HCT116 (cell line): Measurements from ENCODE around the gene CSNK2B. TPM values are rescaled to one million over a fixed set of nuclear protein-coding genes. Genes with fewer than 3 reads are reported as not detected.

ENCODE experiments used
- ATAC-seq: fragments of 200-7000 bp; cut with Tn5 transposase; 2 replicates; pipeline ENCODE4 v1.9.1; 2020; ENCODE audit warnings: mild to moderate bottlenecking, moderate library complexity
- BruUV-seq: library from RNA; stranded (reverse); fragments of 400-500 nt; replicated peaks from 2 replicates; lab custom pipeline; 2021; lab: Mats Ljungman, UMichigan
- CTCF ChIA-PET: fragments of 300-600 bp; sonication (Branson Sonifier 250); formaldehyde crosslinking; loops from one replicate; lab custom pipeline; 2021; ENCODE audit warnings: antibody characterized with exemption; lab: Charles Lee
- POLR2A ChIA-PET: fragments of 300-600, 350-600 bp; sonication (Branson Sonifier 250); formaldehyde crosslinking; loops from one replicate; lab custom pipeline; 2021; ENCODE audit warnings: antibody characterized with exemption; lab: Charles Lee
- RAD21 ChIA-PET, 2 experiments: fragments of 300-600 bp; sonication (Branson Sonifier 250); formaldehyde crosslinking; loops; one replicate each; lab custom pipeline; 2023; ENCODE audit warnings: low total read pairs in 2 of 2; ENCODE audit not compliant: uncharacterized antibody in 2 of 2, unreplicated experiment in 2 of 2, low non-redundant PET in 1 of 2; lab: Charles Lee
- DNase-seq: peaks from one replicate; pipeline ENCODE4 v3.0.0-alpha.2; 2010; ENCODE audit warnings: low read depth, low spot score
- H2AFZ ChIP-seq: fragments of 200-600 bp; shearing (Covaris generic), sonication (generic); 2 replicates; pipeline ENCODE4 v1.6.1; 2017; ENCODE audit warnings: low read depth, mixed run types, mixed read lengths, antibody characterized with exemption, low read length; ENCODE audit not compliant: poor library complexity, severe bottlenecking
- H3K27ac ChIP-seq: 2 replicates; pipeline ENCODE4 v1.5.1; 2012; ENCODE audit warnings: low read depth, low read length
- H3K27me3 ChIP-seq: fragments of 200-600 bp; sonication (generic); 2 replicates; pipeline ENCODE4 v1.6.1; 2016; ENCODE audit warnings: mixed run types, low read length, mixed read lengths; ENCODE audit not compliant: insufficient read depth
- H3K36me3 ChIP-seq, 2 experiments: fragments of 200-500 bp in 1 of 2; fragments of 200-600 bp in 1 of 2; sonication (Bioruptor generic) in 1 of 2; sonication (generic) in 1 of 2; 2 replicates each; pipeline versions ENCODE4 v1.5.1 to v1.6.1; 2014 to 2016; ENCODE audit warnings: low read length in 2 of 2, inconsistent platforms in 1 of 2, mixed read lengths in 1 of 2, mixed run types in 1 of 2; ENCODE audit not compliant: insufficient read depth in 2 of 2, control insufficient read depth in 1 of 2
- H3K4me1 ChIP-seq, 2 experiments: fragments of 200-600 bp in 1 of 2; sonication (generic) in 1 of 2; 2 replicates each; pipeline versions ENCODE4 v1.5.1 to v1.6.1; 2012 to 2017; ENCODE audit warnings: low read length in 2 of 2, inconsistent platforms in 1 of 2, mild to moderate bottlenecking in 1 of 2, mixed read lengths in 1 of 2, mixed run types in 1 of 2, moderate library complexity in 1 of 2; ENCODE audit not compliant: insufficient read depth in 2 of 2, control insufficient read depth in 1 of 2
- H3K4me2 ChIP-seq: fragments of 200-600 bp; sonication (generic); 2 replicates; pipeline ENCODE4 v1.6.1; 2017; ENCODE audit warnings: mixed run types, low read length, mixed read lengths
- H3K4me3 ChIP-seq, 2 experiments: fragments of 200-600 bp in 1 of 2; sonication (generic) in 1 of 2; replicated peaks in 1 of 2; 2 replicates each; pipeline ENCODE4 v1.5.1; 2011 to 2016; ENCODE audit warnings: low read length in 2 of 2, control low read depth in 1 of 2, low read depth in 1 of 2, mild to moderate bottlenecking in 1 of 2, mixed read lengths in 1 of 2, mixed run types in 1 of 2
- H3K79me2 ChIP-seq: fragments of 200-600 bp; sonication (generic); 2 replicates; pipeline ENCODE4 v1.6.1; 2017; ENCODE audit warnings: mild to moderate bottlenecking, mixed run types, low read length, moderate library complexity, mixed read lengths; ENCODE audit not compliant: insufficient read depth
- H3K9ac ChIP-seq: fragments of 200-600 bp; sonication (generic); 2 replicates; pipeline ENCODE4 v1.6.1; 2016; ENCODE audit warnings: low read length, mixed read lengths
- H3K9me2 ChIP-seq: fragments of 200-600 bp; sonication (generic), shearing (Covaris generic); 2 replicates; pipeline ENCODE4 v1.6.1; 2017; ENCODE audit warnings: mixed run types, mild to moderate bottlenecking, moderate library complexity; ENCODE audit not compliant: insufficient read depth
- H3K9me3 ChIP-seq, 2 experiments: fragments of 200-500 bp in 1 of 2; fragments of 200-600 bp in 1 of 2; sonication (Bioruptor generic) in 1 of 2; sonication (generic) in 1 of 2; 2 replicates each; pipeline ENCODE4 v1.6.1; 2014 to 2017; ENCODE audit warnings: low read length in 2 of 2, mixed read lengths in 2 of 2, inconsistent platforms in 1 of 2, low read depth in 1 of 2, mild to moderate bottlenecking in 1 of 2, mixed run types in 1 of 2, moderate library complexity in 1 of 2; ENCODE audit not compliant: control insufficient read depth in 1 of 2, insufficient read depth in 1 of 2
- H4K20me1 ChIP-seq: fragments of 200-600 bp; sonication (generic), shearing (Covaris generic); 2 replicates; pipeline ENCODE4 v1.6.1; 2017; ENCODE audit warnings: mixed run types, mild to moderate bottlenecking, moderate library complexity; ENCODE audit not compliant: insufficient read depth
- EGR1 ChIP-seq: IDR thresholded peaks from 2 replicates; pipeline ENCODE4 v1.6.1; 2012; ENCODE audit warnings: low read depth
- EZH2 ChIP-seq: fragments of 200-600 bp; sonication (generic); IDR thresholded peaks from 2 replicates; pipeline ENCODE4 v1.6.1; 2017; ENCODE audit warnings: antibody characterized with exemption, mixed run types
- EZH2phosphoT487 ChIP-seq: fragments of 200-600 bp; IDR thresholded peaks from 2 replicates; pipeline ENCODE4 v1.6.1; 2018; ENCODE audit warnings: antibody characterized with exemption, borderline replicate concordance
- FOSL1 ChIP-seq: IDR thresholded peaks from 2 replicates; pipeline ENCODE4 v1.6.1; 2012; ENCODE audit warnings: low read depth
- POLR2AphosphoS5 ChIP-seq: IDR thresholded peaks from 2 replicates; pipeline ENCODE4 v1.6.1; 2011; ENCODE audit warnings: mild to moderate bottlenecking, low read depth, low read length, moderate library complexity
- SIN3A ChIP-seq: IDR thresholded peaks from 2 replicates; pipeline ENCODE4 v1.6.1; 2012; ENCODE audit warnings: low read depth
- SP1 ChIP-seq: IDR thresholded peaks from 2 replicates; pipeline ENCODE4 v1.6.1; 2012; ENCODE audit warnings: low read depth
- SRF ChIP-seq: IDR thresholded peaks from 2 replicates; pipeline ENCODE4 v1.6.1; 2012; ENCODE audit warnings: low read depth
- TCF7L2 ChIP-seq: IDR thresholded peaks from 2 replicates; pipeline ENCODE4 v1.7.0; 2011; ENCODE audit warnings: borderline replicate concordance, inconsistent platforms; ENCODE audit not compliant: insufficient read depth, insufficient read length; ENCODE audit errors: extremely low read depth
- ZFX ChIP-seq: fragments of 450-650 bp; IDR thresholded peaks from 2 replicates; pipeline ENCODE4 v1.6.1; 2017
- ZNF274 ChIP-seq: fragments of 200-500 bp; sonication (Bioruptor generic); IDR thresholded peaks from 2 replicates; pipeline ENCODE4 v1.6.1; 2014; ENCODE audit warnings: mild to moderate bottlenecking, low read depth, low read length, inconsistent platforms
- intact Hi-C: fragments of 100-400 bp; cut with micrococcal nuclease; formaldehyde crosslinking; loops from 2 replicates; pipeline ENCODE4 v1.10.0; 2022
- total RNA-seq: library from RNA; stranded (reverse); gene quantifications from one replicate; pipeline ENCODE4 v1.2.1, GENCODE V29; 2021; ENCODE audit not compliant: unreplicated experiment
- TF ChIP-seq, protein P1 (sequence below), 3 experiments: fragments of 200-600 bp in 1 of 3; sonication (generic) in 1 of 3; IDR thresholded peaks in 2 of 3; conservative IDR thresholded peaks in 1 of 3; 2 replicates each; pipeline ENCODE4 v1.5.1; 2012 to 2017; ENCODE audit warnings: low read depth in 2 of 3, low read length in 2 of 3, antibody characterized with exemption in 1 of 3, borderline replicate concordance in 1 of 3, control low read depth in 1 of 3, mild to moderate bottlenecking in 1 of 3, mixed read lengths in 1 of 3, mixed run types in 1 of 3, moderate library complexity in 1 of 3; ENCODE audit not compliant: insufficient read depth in 1 of 3
- TF ChIP-seq, protein P2 (sequence below): IDR thresholded peaks from 2 replicates; pipeline ENCODE4 v1.6.1; 2012

The CSNK2B gene
- total RNA-seq, 1 experiment from 2014 or later = 210 TPM

DNA sequence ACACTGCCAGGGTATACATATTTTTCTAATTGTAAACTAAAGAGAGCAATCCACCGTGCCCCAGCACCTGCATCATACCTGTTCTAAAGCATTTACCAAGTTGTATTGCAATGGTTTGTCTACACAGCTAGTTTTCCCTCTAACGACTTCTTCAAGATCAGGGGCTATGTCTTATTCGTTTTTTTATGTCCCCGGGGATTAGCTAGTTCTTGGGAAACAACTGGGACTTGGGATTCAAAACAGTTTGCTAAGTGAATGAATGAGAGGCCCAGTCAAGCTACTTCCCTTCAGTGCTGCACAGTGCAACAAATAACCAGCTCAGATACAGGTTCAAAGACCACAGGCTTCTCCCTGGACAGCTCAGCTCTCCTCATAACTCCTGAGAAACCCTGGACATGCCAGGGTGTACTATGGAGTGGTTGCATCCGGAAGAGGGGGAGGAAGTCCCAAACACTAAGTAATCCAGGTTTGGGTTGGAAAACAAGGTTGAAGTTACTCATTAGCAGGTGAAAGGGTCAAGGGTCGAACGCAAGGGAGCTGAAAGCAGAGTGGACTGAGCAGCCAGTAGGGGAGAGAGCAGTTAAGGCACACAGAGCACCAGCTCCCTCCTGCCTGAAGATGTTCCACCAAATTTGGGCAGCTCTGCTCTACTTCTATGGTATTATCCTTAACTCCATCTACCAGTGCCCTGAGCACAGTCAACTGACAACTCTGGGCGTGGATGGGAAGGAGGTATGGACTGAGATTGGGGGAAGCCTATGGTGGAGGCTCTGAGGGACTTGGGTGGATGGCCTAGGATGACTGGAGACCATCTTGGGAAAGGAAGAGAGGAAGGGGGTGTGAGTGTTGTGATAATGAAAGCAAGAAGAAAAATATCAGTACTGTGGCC lies 10.3 kb upstream of the CSNK2B start, which contains the start of gene APOM:
APOM (plus strand) TSS at position 546 of the 889 bp plus-strand sequence; CDS start at position 619, 73 bp downstream.
- no peak for DNase-seq
- Histone ChIP-seq H3K27ac (no peak within 1 kb of the TSS), H3K79me2 (peaks cover 46% of the 10 kb centered on the region), H3K9me3 (no peaks in the 10 kb centered on the region), H4K20me1 (no peaks in the 10 kb centered on the region), H2AFZ (no peak within 1 kb of the TSS), H3K4me3 (no peak within 1 kb of the TSS), H3K4me1 (peaks cover 12 to 35% of the 10 kb centered on the region in 2 experiments), H3K9me2 (no peaks in the 10 kb centered on the region), H3K4me2 (no peak within 1 kb of the TSS), H3K36me3 (no peaks in the 10 kb centered on the region), H3K27me3 (no peaks in the 10 kb centered on the region), H3K9ac (no peak within 1 kb of the TSS)
- no peak for ATAC-seq
- ChIA-PET POLR2A (interaction anchor here (3.1 kb wide), 1 partner anchor 10 kb away, joined by 16 read pairs; the partner anchor contains the start of genes CSNK2B and GPANK1), RAD21 (no interaction called here), CTCF (no interaction called here)
- BruUV-seq = no TSS peak
- TF ChIP-seq TCF7L2 (no peak), EZH2phosphoT487 (no peak), ZNF274 (no peak), EGR1 (no peak), EZH2 (no peak), SP1 (no peak)
- intact Hi-C loops = no loop called here

DNA sequence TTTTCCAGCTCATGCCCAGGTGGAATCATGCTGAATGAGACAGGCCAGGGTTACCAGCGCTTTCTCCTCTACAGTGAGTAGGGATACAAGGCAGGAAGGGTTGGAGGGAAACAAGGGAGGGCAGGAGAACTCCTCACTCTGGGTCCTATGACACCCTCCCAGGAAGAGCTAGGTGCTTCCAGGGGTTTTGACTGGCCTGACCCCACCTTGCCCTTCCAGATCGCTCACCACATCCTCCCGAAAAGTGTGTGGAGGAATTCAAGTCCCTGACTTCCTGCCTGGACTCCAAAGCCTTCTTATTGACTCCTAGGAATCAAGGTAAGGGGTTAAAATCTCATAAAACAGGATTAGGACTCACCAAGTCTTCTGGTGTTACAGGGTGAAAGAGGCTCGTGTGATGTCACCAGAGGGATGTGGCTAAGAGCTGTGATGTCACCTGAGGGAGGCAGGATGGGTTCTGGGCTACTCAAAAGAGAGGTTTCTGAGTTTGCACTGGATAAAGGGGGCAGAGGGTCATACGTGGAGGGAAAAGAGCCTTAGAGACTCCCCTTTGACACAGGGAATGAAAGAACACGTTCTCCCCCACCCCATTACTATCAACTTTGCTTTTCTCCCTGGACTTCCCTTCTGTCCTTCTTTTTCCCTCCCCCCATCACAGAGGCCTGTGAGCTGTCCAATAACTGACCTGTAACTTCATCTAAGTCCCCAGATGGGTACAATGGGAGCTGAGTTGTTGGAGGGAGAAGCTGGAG lies 8.3 kb upstream of the CSNK2B start:
- intact Hi-C loops = no loop called here
- POLR2A ChIA-PET = interaction anchor here (0.9 kb wide), 1 partner anchor 240 kb away, joined by 3 read pairs; the partner anchor contains the start of gene EHMT2
- H3K27ac ChIP-seq = no peak overlapping the region
- DNase-seq (no peak), ATAC-seq (no peak)
- H3K9me3 ChIP-seq = no peaks in the 10 kb centered on the region
- no peaks in the 10 kb centered on the region for H3K9me2 ChIP-seq
- H3K4me3 ChIP-seq = no peak overlapping the region
- RAD21 ChIA-PET = no interaction called here
- peaks cover 1 to 6% of the 10 kb centered on the region in 2 experiments; a peak in 3 of 4 replicates for H3K36me3 ChIP-seq
- CTCF ChIA-PET = no interaction called here
- H3K79me2 ChIP-seq = peaks cover 31% of the 10 kb centered on the region
- no TSS peak for BruUV-seq
- no peaks in the 10 kb centered on the region for H3K27me3 ChIP-seq
- H3K4me1 ChIP-seq = peaks cover 11 to 41% of the 10 kb centered on the region in 2 experiments; a peak in 3 of 4 replicates
- H4K20me1 ChIP-seq = no peaks in the 10 kb centered on the region
- H2AFZ ChIP-seq = no peak overlapping the region
- no peak overlapping the region for H3K4me2 ChIP-seq
- H3K9ac ChIP-seq = no peak overlapping the region
- TF ChIP-seq, protein P1, sequence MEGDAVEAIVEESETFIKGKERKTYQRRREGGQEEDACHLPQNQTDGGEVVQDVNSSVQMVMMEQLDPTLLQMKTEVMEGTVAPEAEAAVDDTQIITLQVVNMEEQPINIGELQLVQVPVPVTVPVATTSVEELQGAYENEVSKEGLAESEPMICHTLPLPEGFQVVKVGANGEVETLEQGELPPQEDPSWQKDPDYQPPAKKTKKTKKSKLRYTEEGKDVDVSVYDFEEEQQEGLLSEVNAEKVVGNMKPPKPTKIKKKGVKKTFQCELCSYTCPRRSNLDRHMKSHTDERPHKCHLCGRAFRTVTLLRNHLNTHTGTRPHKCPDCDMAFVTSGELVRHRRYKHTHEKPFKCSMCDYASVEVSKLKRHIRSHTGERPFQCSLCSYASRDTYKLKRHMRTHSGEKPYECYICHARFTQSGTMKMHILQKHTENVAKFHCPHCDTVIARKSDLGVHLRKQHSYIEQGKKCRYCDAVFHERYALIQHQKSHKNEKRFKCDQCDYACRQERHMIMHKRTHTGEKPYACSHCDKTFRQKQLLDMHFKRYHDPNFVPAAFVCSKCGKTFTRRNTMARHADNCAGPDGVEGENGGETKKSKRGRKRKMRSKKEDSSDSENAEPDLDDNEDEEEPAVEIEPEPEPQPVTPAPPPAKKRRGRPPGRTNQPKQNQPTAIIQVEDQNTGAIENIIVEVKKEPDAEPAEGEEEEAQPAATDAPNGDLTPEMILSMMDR (IDR thresholded peaks at IDR 0.05 in 2 of 3, conservative IDR thresholded peaks at IDR 0.05 in 1 of 3; ENCODE audit: borderline replicate concordance in 1 of 3, insufficient read depth in 1 of 3, low read depth in 2 of 3, low read length in 2 of 3) = no peak
- TF ChIP-seq SRF (no peak), SIN3A (no peak), POLR2AphosphoS5 (no peak), ZNF274 (no peak), FOSL1 (no peak), ZFX (no peak), EZH2 (no peak), EGR1 (no peak), TCF7L2 (no peak)
- TF ChIP-seq, protein P2, sequence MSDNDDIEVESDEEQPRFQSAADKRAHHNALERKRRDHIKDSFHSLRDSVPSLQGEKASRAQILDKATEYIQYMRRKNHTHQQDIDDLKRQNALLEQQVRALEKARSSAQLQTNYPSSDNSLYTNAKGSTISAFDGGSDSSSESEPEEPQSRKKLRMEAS = no peak
